CD4-positive, alpha-beta T cell treated with Interleukin-17A for 1 hour (primary cell): ENCODE measurements around the gene DHRS9.
"Not testable (repeated sequence)": the region's sequence is repeated elsewhere in the genome, so short reads cannot be mapped to it uniquely, and the experiment has no call there.

Source experiments
- DNase-seq: peaks from one replicate; pipeline ENCODE4 v3.0.0-alpha.2; 2020

Gene DHRS9

GRCh38 chr2:169069341-169069740, at the start of gene DHRS9:
TSS of gene DHRS9 (plus strand) at chr2:169069563. CDS start at chr2:169081582, 12,019 bp downstream.
- no peak for DNase-seq

- no peak for DNase-seq
Observed at GRCh38 chr2:169023161-169023560, 46.2 kb upstream of the DHRS9 start.

GRCh38 chr2:169026056-169026455, 43.3 kb upstream of the DHRS9 start:
- DNase-seq, result no peak

- DNase-seq, result no peak
Observed at GRCh38 chr2:169027234-169027633, 42.1 kb upstream of the DHRS9 start.

GRCh38 chr2:169029341-169029740, 40.0 kb upstream of the DHRS9 start:
- DNase-seq, result no peak

GRCh38 chr2:169031202-169031601, 38.2 kb upstream of the DHRS9 start, which contains the start of gene ABCB11:
TSS of gene ABCB11 (minus strand) at chr2:169031324. CDS start at chr2:169018125, 13,199 bp downstream.
- DNase-seq, result no peak

GRCh38 chr2:169034256-169034655, 35.1 kb upstream of the DHRS9 start:
- DNase-seq, result no peak

GRCh38 chr2:169034984-169035544, 34.3 kb upstream of the DHRS9 start:
- no peak for DNase-seq

- no peak for DNase-seq
Observed at GRCh38 chr2:169035887-169036286, 33.5 kb upstream of the DHRS9 start.

GRCh38 chr2:169036736-169037440, 32.5 kb upstream of the DHRS9 start:
- DNase-seq, result no peak

- DNase-seq, result no peak
Observed at GRCh38 chr2:169038338-169038757, 31.0 kb upstream of the DHRS9 start.

GRCh38 chr2:169039702-169040101, 29.7 kb upstream of the DHRS9 start:
- DNase-seq, result no peak

GRCh38 chr2:169041594-169041993, 27.8 kb upstream of the DHRS9 start:
- DNase-seq, result no peak

- no peak for DNase-seq
Observed at GRCh38 chr2:169042856-169043255, 26.5 kb upstream of the DHRS9 start.

- DNase-seq, result no peak
Observed at GRCh38 chr2:169046440-169047151, 22.8 kb upstream of the DHRS9 start.

- no peak for DNase-seq
Observed at GRCh38 chr2:169047256-169048250, 21.8 kb upstream of the DHRS9 start.

GRCh38 chr2:169049142-169049541, 20.2 kb upstream of the DHRS9 start:
- no peak for DNase-seq

- DNase-seq, result no peak
Observed at GRCh38 chr2:169050476-169051240, 18.7 kb upstream of the DHRS9 start.

- DNase-seq, result not testable (repeated sequence)
Observed at GRCh38 chr2:169054575-169054974, 14.8 kb upstream of the DHRS9 start.

GRCh38 chr2:169064199-169064598, 5.2 kb upstream of the DHRS9 start:
- not testable (repeated sequence) for DNase-seq

- no peak for DNase-seq
Observed at GRCh38 chr2:169065422-169065821, 3.9 kb upstream of the DHRS9 start.
